Prostate gland (tissue), 2 donors: ENCODE data around the gene ADGRL3. TPM values are rescaled to one million over a fixed set of nuclear protein-coding genes. Genes with fewer than 3 reads are reported as not detected.

Experiments
- DNase-seq: peaks from one replicate; pipeline ENCODE4 v3.0.0-alpha.2; 2019; ENCODE audit warnings: low spot score
- H3K27ac ChIP-seq, 2 donors: fragments of 200-600 bp; sonication (generic); 2 replicates each; pipeline ENCODE4 v1.5.1; 2017 to 2019
- H3K27me3 ChIP-seq: fragments of 200-600 bp; sonication (generic); replicated peaks from 2 replicates; pipeline ENCODE4 v1.5.1; 2019; ENCODE audit not compliant: insufficient read depth
- H3K36me3 ChIP-seq, 2 donors: fragments of 200-600 bp; sonication (generic); 1 replicate in 1 of 2; 2 replicates in 1 of 2; pipeline versions ENCODE4 v1.5.1 to v1.8.1; 2017 to 2019
- H3K4me1 ChIP-seq: fragments of 200-600 bp; sonication (generic); replicated peaks from 2 replicates; pipeline ENCODE4 v1.5.1; 2019
- H3K4me3 ChIP-seq, 2 donors: fragments of 200-600 bp; sonication (generic); 2 replicates each; pipeline ENCODE4 v1.5.1; 2017 to 2019
- H3K9me3 ChIP-seq: fragments of 200-600 bp; sonication (generic); 2 replicates; pipeline ENCODE4 v1.5.1; 2017
- CTCF ChIP-seq, 4 experiments: fragments of 200-600 bp in 2 of 4; fragments of 450-650 bp in 2 of 4; sonication (generic) in 2 of 4; IDR thresholded peaks; 1 replicate in 3 of 4; 2 replicates in 1 of 4; pipeline ENCODE4 v1.5.1; 2016 to 2019; ENCODE audit warnings: antibody characterized with exemption in 4 of 4, mild to moderate bottlenecking in 2 of 4, moderate library complexity in 2 of 4
- POLR2A ChIP-seq: fragments of 450-650 bp; IDR thresholded peaks from one replicate; pipeline ENCODE4 v1.6.1; 2016; ENCODE audit warnings: antibody characterized with exemption, mild to moderate bottlenecking
- POLR2AphosphoS5 ChIP-seq: sonication (generic); formaldehyde crosslinking; IDR thresholded peaks from one replicate; pipeline ENCODE4 v1.6.1; 2017; ENCODE audit warnings: antibody characterized with exemption
- WGBS: methylation state at CpG from one replicate; pipeline ENCODE4 v1.1.5; 2018; 5-methylcytosine and 5-hydroxymethylcytosine counted together
- intact Hi-C: fragments of 100-400 bp; cut with DNase I; formaldehyde crosslinking; loops from one replicate; pipeline ENCODE4 v1.14.2; 2022
- total RNA-seq, 2 donors: library from RNA; depleted of rRNA; stranded (reverse); fragments of >200 nt; gene quantifications; one replicate each; pipeline ENCODE4 v1.1.0, GENCODE V29; 2016

ADGRL3 gene
- 10 to 100 TPM in 1 of 2 donors, 1 to 10 TPM in 1; 1.7 to 23.5 TPM for total RNA-seq

GRCh38 chr4:61200187-61200915, at the start of gene ADGRL3:
Gene ADGRL3 (plus strand): TSS chr4:61200326.
- H3K36me3 ChIP-seq = no peaks in the 10 kb centered on the region
- no peak within 1 kb of the TSS for H3K27ac ChIP-seq
- no peaks in the 10 kb centered on the region for H3K9me3 ChIP-seq
- TF ChIP-seq CTCF (IDR thresholded peaks at IDR 0.05) = no peak
- TF ChIP-seq POLR2AphosphoS5 = no peak
- TF ChIP-seq POLR2A = no peak
- H3K27me3 ChIP-seq = peaks cover 26% of the 10 kb centered on the region
- DNase-seq = no peak
- WGBS = under 1% methylated on average over 87 of the region's 92 CpGs
- intact Hi-C loops = no loop called here
- peak within 1 kb of the TSS; percentile 30 to 39 for H3K4me3 ChIP-seq
- peaks cover 6% of the 10 kb centered on the region for H3K4me1 ChIP-seq

- no peaks in the 10 kb centered on the region for H3K4me1 ChIP-seq
- 91% methylated on average over 4 of the region's 4 CpGs for WGBS
- H3K27me3 ChIP-seq = no peaks in the 10 kb centered on the region
- intact Hi-C loops = no loop called here
- H3K4me3 ChIP-seq = no peak overlapping the region
- no peaks in the 10 kb centered on the region for H3K9me3 ChIP-seq
- no peaks in the 10 kb centered on the region for H3K36me3 ChIP-seq
- no peak overlapping the region for H3K27ac ChIP-seq
- no peak for DNase-seq
- TF ChIP-seq POLR2A = no peak
- no peak for TF ChIP-seq POLR2AphosphoS5
- no peak for TF ChIP-seq CTCF (IDR thresholded peaks at IDR 0.05)
Measured at GRCh38 chr4:61152433-61152832, 47.7 kb upstream of the ADGRL3 start.

GRCh38 chr4:61160478-61160877, 39.6 kb upstream of the ADGRL3 start:
- TF ChIP-seq POLR2AphosphoS5 (no peak), POLR2A (no peak), CTCF (IDR thresholded peaks at IDR 0.05) (no peak)
- no peak overlapping the region for H3K27ac ChIP-seq
- no peaks in the 10 kb centered on the region for H3K27me3 ChIP-seq
- H3K9me3 ChIP-seq = no peaks in the 10 kb centered on the region
- H3K36me3 ChIP-seq = no peaks in the 10 kb centered on the region
- intact Hi-C loops = no loop called here
- DNase-seq = no peak
- H3K4me1 ChIP-seq = no peaks in the 10 kb centered on the region
- H3K4me3 ChIP-seq = no peak overlapping the region
- WGBS = 92% methylated on average over 2 of the region's 2 CpGs

GRCh38 chr4:61162116-61162515, 38.0 kb upstream of the ADGRL3 start:
- H3K36me3 ChIP-seq = no peaks in the 10 kb centered on the region
- H3K9me3 ChIP-seq = no peaks in the 10 kb centered on the region
- intact Hi-C loops = no loop called here
- no peak for DNase-seq
- no peak overlapping the region for H3K27ac ChIP-seq
- H3K4me1 ChIP-seq = no peaks in the 10 kb centered on the region
- no peaks in the 10 kb centered on the region for H3K27me3 ChIP-seq
- no peak overlapping the region for H3K4me3 ChIP-seq
- no peak for TF ChIP-seq POLR2AphosphoS5
- no peak for TF ChIP-seq POLR2A
- TF ChIP-seq CTCF (IDR thresholded peaks at IDR 0.05) = no peak
- WGBS = 83% methylated on average over 1 of the region's 1 CpG

DNA sequence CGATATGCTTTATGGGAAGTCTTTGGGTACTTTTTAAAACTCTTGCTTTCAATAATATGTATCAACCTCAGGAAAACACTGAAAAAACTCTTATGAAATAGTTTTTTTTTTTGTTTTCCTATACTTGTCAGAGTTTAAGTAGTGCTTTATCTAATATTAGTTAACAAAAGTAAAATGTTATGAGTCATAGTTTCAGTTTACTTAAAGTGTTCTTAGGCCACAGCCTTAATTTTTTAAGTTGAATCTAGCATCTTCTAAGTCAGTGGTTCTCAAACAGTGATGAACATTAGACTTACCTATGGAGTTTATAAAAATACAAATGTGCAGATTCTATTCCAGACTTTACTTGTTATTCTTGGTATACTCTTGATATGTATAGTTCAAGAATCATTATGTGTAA, 26.3 kb upstream of the ADGRL3 start:
- Histone ChIP-seq H3K9me3 (no peaks in the 10 kb centered on the region), H3K4me3 (no peak overlapping the region), H3K27me3 (no peaks in the 10 kb centered on the region), H3K36me3 (no peaks in the 10 kb centered on the region), H3K27ac (no peak overlapping the region), H3K4me1 (no peaks in the 10 kb centered on the region)
- TF ChIP-seq CTCF (IDR thresholded peaks at IDR 0.05) (no peak), POLR2A (no peak), POLR2AphosphoS5 (no peak)
- no peak for DNase-seq
- WGBS = 68% methylated on average over 1 of the region's 1 CpG
- intact Hi-C loops = no loop called here
